GM18508 (cell line): Measurements from ENCODE around the gene ATXN7L2.
"Not testable (repeated sequence)": the region's sequence is repeated elsewhere in the genome, so short reads cannot be mapped to it uniquely, and the experiment has no call there.

Source experiments
- ATAC-seq: cut with Tn5 transposase; IDR thresholded peaks from one replicate; pipeline ENCODE4 v1.9.1; 2021; ENCODE audit warnings: moderate number of reproducible peaks; ENCODE audit not compliant: insufficient read depth, unreplicated experiment

The ATXN7L2 gene

DNA sequence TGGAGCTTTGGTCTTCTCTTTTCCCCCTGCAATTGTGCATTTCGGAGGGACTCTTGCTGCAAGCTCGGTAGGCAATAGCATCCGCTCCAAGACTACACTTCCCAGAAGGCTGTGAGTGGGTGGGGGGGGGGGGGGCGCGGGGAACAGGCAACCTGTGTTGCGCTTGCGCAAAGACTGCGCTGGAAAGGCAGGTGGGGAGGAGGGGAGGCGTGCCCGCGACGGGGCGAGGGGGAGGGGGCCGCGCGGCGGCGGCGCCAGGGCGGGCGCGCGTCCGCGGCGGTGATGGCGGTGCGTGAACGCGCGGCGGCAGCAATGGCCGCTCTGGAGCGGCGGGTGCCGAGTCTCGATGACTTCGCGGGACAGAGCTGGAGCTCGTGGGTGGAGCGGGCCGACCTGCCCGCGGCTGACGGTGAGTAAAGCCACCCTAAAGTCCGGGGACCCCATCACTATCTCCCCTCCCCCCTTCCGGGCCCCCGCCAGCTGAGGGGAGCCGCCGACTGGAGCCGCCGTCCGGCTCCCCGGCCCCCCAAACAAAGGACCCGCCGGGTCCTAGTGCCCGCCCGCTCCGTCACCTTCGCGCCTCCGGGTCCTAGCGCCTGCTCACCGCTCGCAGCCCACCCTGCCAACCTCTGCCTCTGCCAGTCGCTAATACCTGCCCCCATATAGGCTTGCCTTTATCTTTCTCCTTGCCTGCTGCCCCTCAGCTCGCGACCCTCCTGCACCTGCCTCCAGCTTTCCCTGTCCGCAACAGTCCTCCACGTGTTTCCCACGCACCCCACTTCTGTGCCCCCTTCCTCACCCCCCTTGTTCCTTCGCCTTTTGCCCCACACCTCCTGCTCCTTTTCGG is at the start of gene ATXN7L2:
Gene ATXN7L2, plus strand, starts transcription at position 234 of the 847 bp plus-strand sequence. Its CDS starts 49 bp downstream, at position 283.
- ATAC-seq, result no peak

- no peak for ATAC-seq
Measured at GRCh38 chr1:109434484-109434883, 49.2 kb upstream of the ATXN7L2 start.

DNA sequence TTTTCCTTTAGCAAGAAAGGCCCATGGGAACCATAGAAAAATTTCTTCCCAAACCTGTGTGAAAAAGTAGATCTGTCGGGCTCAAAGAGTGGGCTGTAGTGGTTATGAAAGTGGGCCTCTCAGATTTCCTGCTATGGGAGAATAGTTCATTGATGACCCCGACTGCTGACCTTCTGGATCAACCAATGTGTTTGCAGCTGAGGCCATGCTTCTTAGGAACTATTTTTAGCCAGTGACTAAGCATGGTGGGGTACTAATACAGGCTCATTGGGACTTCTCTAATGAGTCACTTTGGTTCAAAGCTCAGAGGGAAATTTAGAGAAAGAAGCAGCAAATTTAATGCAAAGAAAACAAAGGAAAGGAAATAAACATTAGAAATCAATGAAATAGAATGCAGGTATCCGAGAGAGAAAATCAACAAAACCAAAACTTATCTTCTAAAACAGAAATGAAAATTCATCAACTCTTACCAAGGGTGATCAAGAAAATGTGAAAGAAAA is 44.9 kb upstream of the ATXN7L2 start:
- ATAC-seq, result no peak

- no peak for ATAC-seq
Measured at GRCh38 chr1:109441069-109441468, 42.6 kb upstream of the ATXN7L2 start.

DNA sequence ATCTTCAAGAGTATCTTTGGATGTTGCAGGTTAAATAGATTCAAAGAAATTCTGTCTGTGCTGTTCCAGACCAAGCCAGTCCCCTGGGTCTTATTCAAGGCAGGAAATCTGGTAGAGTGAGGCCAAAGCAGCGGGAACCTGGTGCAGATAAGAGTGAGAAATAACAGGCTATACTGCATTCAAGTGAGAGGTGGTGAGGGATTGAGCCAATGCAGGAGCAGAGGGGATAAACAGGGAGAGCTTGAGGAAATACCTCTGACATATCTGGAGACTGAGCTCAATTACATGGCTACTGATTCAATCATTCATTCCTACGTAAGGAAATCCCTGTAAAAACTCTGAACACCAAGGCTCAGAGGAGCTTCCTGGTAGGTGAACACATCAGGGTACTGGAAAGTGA is 40.2 kb upstream of the ATXN7L2 start:
- no peak for ATAC-seq

GRCh38 chr1:109444346-109444745 is 39.4 kb upstream of the ATXN7L2 start:
- ATAC-seq, result no peak

DNA sequence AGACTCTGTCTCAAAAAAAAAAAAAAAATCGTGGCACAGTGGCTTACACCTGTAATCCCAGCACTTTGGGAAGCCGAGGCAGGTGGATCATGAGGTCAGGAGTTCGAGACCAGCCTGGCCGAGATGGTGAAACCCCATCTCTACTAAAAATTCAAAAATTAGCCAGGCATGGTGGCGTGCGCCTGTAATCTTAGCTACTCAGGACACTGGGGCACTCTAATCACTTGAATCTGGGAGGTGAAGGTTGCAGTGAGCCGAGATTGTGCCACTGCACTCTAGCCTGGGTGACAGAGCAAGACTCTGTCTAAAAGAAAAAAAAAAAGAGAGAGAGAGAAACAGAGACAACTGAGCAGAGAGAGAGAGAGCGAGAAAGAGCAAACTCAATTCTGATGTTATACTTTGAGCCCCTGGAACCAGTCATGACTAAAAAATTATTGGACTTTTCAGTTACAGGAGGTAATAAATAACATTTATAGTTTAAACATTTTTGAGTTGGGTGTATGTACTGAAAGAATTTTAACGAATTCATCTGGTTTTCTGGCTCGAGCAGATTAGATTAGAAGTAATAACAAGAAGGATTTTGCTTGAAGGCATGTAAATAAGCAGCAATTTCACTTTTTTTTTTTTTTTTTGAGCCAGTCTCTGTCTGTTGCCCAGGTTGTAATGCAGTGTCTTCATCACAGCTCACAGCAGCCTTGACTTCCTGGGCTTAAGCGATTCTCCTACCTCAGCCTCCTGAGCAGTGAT is 37.6 kb upstream of the ATXN7L2 start:
- not testable (repeated sequence) for ATAC-seq

GRCh38 chr1:109447524-109447923 is 36.2 kb upstream of the ATXN7L2 start:
- ATAC-seq, result no peak

DNA sequence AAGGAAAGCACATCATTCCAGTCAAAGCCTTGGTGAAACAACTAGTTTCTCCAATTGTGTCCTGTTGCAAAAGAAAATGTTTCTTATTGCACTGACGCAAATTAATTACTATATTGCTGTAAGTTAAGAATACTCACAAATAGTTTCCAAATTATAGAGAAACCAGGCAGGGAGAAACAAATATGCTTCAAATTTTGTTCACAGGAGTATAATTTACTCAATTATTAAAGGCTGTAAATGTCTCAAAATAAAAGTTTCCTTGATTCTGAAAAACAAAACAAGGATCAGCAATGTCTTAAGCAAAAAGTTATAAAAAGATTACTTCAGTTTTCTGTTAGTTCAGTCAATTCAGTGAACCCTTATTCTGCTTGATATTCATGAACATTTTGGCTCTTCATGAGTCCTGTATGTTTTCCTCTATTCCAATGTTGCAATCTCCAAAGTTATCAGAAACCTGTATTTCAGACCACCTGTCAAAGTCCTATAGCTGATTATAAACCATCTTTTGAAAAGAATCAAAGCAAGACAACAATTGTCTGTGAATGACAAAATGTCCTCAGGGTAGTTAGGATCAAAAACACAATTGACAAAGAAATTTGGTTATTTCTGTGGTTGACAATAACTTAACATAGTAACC is 29.1 kb upstream of the ATXN7L2 start:
- ATAC-seq, result no peak

DNA sequence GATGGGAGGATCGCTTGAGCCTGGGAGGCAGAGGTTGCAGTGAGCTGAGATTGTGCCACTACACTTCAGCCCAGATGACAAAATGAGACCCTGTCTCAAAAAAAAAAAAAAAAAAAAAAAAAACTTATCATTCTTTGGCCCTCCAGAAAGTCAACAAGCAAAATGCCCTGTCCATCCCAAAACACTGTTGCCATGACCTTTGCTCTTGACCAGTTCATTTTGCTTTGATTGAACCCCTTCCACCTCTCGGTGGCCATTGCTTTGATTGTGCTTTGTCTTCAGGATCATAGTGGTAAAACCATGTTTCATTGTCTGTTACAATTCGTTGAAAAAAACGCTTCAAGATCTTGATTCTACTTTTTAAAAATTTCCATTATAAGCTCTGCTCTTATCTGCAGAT is 25.9 kb upstream of the ATXN7L2 start:
- no peak for ATAC-seq

GRCh38 chr1:109466125-109466451 is 17.6 kb upstream of the ATXN7L2 start:
- ATAC-seq, result no peak

DNA sequence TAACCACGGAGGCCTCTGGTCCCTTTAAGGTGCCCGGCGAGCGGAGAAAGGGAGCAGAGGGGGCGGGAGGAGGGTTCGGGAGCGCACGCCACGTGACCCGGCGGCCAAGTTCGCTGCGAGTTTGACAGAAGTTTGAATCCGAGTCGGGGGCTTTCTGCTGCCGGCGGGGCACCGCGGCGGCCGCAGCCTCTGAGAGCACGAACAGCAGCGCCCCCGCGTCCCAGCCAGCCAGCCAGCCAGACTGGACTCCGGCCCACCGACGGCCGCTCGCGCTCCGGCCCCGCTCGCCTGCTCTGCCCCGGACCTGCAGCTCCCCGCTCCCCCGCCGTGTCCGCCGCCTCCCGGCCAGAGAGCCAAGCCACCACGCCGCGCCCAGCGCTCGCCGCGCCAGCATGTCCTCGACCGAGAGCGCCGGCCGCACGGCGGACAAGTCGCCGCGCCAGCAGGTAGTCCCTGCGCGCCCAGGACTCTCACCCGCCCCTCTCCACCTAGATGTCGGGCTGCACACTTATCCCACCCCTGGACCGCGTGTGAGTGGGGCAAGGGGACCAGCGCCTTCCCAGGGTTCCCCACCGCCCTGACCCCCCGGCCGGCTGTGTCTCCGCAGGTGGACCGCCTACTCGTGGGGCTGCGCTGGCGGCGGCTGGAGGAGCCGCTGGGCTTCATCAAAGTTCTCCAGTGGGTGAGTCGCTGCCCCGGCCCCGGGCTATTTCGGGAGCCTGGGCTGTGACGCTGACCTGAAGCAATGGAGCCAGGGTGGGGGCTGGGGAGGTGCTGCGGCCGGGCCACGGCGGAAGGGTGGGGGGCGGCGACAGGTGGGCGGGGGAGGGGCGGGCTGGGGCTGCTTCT is 17.0 kb upstream of the ATXN7L2 start, which contains the start of gene SYPL2:
Gene SYPL2, plus strand, starts transcription at position 95 of the 849 bp plus-strand sequence. Its CDS starts 298 bp downstream, at position 393.
- ATAC-seq, result no peak

GRCh38 chr1:109467301-109467777 is 16.4 kb upstream of the ATXN7L2 start:
- ATAC-seq, result no peak

DNA sequence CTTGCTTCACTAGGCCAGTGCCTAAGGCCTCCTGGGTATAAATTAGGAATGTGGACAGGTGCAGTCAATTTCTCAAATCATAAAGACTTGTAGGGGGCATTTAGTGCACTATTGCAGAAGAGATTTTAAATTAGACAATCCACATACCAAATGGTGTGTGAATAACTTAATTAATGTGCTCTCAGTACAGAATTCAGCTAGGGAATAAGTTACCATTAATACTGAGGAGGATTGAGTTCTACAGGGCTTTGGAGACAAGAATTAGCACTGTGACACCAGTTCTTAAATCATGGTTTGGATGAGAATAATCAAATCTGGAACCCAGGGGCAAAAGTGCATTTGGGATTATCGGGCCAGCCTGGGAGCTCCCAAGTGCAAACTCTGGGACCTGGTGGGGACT is 15.6 kb upstream of the ATXN7L2 start:
- ATAC-seq, result no peak

- no peak for ATAC-seq
Measured at GRCh38 chr1:109468903-109469302, 14.8 kb upstream of the ATXN7L2 start.

- ATAC-seq, result no peak
Measured at GRCh38 chr1:109470245-109470644, 13.5 kb upstream of the ATXN7L2 start.

GRCh38 chr1:109472779-109473178 is 10.9 kb upstream of the ATXN7L2 start:
- no peak for ATAC-seq

DNA sequence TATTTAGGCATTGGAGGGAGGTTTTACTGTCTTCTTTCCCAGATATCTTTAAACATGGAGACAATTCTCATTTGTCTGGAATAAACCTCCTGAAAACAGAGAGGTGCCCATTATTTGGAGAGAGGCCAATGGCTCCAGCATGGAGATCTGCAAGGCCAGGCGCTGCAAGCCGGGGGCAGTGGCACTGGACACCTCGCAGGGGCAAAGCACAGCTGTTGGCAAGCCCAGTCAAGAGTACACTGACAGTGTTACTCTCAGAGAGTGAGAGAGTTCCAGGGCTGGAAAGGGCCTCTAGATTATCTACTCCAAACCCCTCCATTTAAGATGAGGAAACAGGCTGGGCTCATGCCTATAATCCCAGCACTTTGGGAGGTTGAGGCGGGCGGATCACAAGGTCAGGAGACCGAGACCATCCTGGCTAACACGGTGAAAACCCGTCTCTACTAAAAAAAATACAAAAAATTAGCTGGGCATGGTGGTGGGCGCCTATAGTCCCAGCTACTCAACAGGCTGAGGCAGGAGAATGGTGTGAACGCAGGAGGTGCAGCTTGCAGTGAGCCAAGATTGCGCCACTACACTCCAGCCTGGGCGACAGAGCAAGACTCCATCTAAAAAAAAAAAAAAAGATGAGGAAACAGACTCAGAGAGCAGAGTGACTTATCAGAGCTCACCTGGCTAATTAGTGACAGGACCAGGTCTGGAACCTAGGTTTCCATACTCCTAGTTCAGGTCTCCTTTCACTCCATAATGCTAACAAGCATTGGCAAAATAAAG is 10.2 kb upstream of the ATXN7L2 start:
- not testable (repeated sequence) for ATAC-seq

GRCh38 chr1:109474697-109475096 is 9.0 kb upstream of the ATXN7L2 start:
- ATAC-seq, result no peak
